GM12801 (cell line): ENCODE results near the gene CASP7.

Experiments
- CTCF ChIP-seq: IDR thresholded peaks from one replicate; pipeline ENCODE4 v1.5.1; 2011; ENCODE audit warnings: control low read depth; ENCODE audit not compliant: insufficient read length; ENCODE audit errors: extremely low read depth

The CASP7 gene

DNA sequence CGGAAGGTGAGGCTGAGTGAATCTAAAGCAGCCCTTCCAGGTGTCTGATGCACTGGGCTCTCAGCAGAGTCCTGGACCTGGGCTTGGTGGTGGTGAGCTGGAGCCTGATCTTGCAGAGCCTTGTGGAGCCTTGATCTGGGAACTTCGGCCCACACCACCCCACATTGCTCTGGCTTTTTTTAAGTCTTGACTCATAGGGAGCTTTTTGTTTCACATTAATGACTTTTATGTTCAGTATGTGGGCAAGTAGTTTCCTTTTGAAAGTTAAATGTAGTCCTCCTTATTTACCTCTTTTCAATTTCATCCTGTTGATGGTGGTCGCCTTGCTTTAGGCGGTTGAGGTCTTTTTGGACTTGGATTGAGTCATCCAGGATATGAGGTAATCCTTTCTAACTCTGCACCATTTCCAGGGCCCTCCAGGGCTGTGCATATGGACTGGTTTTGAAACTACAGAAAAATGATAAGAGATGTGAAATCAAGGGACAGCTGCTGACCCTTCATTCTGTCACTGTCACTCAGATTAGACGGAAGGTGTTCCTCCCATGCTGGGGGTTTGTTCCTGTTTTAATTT is 12.9 kb upstream of the CASP7 start:
- TF ChIP-seq CTCF, result no peak

DNA sequence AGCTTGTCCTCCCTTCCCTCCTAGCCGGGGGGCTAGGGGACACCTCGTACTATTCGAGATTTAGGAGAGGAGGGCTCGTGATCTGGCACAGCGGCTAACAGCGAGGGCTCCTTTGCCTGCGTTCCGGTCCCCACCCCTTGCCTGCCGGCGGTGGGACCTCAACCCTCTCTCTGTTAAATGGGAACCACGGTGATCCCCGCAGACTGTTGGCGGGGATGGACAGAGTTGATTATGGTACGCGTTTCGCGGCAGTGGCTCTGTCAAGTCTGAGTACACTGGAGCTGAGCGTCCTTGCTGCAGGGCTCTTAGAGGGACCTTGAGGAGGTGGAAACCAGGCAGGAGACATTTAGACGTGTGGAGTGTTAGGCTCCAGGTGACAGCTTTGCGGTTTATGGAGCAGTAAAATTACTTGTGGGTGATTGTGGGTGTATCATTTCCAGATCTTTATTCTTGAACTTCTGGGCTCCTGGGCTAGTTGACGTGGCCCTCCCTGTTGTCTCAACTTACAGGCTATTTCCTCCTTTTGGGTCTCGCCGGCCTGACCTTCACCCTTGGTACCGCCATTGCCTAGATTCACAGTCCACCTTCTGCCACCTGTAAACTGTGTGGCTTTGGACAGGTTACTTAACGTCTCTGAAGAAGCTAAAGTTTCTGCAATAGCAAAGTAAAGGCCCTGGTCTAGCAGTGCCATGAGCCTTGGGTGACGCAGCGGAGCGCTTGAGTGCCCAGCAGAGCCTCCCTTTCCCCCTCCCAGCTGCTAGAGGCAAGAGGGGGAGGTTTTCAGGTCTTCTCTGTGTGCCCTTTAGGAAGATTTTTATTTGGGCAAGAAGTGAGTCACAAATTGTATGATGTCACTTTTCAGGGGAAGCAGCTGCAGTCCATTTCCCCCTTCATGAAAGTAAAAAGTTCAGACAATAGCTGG is 739 bp downstream of the CASP7 start:
- TF ChIP-seq CTCF, result no peak

GRCh38 chr10:113681533-113682470 is 2.1 kb downstream of the CASP7 start:
- TF ChIP-seq CTCF, result no peak

DNA sequence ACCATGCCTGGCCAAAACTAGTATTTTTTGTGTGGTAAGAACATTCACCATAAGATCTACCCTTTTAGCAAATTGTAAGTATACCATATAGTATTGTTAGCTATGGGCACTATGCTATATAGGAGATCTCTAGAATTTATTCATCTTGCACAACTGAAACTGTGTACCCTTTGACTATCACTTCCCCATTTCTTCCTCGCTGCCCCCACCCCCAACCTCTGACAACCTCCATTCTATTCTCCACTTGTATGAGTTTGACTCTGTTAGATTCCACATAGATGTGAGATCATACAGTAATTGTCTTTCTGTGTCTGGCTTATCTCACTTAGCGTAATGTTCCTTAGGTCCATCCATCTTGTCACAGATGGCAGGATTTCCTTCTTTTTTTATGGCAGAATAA is 3.6 kb downstream of the CASP7 start:
- TF ChIP-seq CTCF, result no peak

DNA sequence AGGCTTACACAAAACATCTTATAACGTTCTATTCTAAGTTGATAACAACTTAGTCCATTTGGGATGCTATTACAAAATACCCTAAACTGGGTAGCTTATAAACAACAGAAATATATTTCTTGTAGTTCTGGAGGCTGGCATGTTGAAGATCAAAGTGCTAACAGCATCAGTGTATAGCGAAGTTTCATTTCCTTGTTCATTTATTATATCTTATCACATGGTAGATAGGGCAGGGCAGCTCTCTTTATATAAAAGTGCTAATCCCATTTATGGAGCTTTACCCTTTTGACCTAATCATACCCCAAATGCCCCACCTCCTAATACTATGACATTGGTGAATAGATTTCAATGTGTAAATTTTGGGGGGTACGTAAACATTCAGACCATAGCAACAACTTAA is 6.3 kb downstream of the CASP7 start:
- no peak for TF ChIP-seq CTCF

GRCh38 chr10:113687037-113687436 is 7.3 kb downstream of the CASP7 start:
- no peak for TF ChIP-seq CTCF

DNA sequence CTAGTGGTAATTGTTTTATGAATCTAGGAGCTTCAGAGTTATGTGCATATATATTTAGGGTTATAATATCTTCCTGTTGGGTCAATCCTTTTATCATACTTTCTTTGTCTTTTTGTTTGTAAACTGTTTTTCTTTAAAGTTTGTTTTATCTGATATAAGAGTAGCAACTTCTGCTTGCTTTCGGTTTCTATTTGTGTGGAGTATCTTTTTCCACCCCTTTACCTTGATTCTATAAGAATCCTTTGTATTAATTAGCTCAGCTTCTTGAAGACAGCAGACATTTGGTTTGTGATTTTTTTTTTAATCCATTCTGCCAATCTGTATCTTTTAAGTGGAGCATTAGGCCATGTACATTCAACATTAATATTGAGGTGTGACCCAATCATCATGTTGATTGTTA is 9.3 kb downstream of the CASP7 start:
- no peak for TF ChIP-seq CTCF
